Measurements from ENCODE around the gene COPG1.
A peak's percentile ranks its signal among the peaks of the same experiment; 100 is the strongest.

Gene COPG1

DNA sequence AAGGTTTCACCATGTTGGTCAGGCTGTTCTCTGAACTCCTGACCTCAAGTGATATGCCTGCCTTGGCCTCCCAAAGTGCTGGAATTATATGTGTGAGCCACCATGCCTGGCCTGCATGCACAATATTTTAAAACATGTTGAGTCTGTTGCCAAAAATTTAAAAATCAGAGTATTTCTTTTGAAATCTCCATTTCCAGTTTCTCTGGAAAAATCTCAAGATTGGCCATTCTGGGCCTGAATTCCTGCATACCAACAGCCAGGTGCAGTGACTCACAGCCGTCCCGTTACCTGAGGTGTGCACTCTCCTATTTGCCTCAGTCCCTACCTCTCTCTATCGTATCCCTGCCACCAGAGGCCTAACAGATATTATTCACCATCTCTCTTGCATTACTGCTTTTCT, 15.0 kb upstream of the COPG1 start:
- peak overlapping the region; percentile 45 to 52 for H3K4me3 ChIP-seq (ENCODE audit: low read depth in 1 of 2, low read length in 1 of 2)
- TF ChIP-seq, protein P1, sequence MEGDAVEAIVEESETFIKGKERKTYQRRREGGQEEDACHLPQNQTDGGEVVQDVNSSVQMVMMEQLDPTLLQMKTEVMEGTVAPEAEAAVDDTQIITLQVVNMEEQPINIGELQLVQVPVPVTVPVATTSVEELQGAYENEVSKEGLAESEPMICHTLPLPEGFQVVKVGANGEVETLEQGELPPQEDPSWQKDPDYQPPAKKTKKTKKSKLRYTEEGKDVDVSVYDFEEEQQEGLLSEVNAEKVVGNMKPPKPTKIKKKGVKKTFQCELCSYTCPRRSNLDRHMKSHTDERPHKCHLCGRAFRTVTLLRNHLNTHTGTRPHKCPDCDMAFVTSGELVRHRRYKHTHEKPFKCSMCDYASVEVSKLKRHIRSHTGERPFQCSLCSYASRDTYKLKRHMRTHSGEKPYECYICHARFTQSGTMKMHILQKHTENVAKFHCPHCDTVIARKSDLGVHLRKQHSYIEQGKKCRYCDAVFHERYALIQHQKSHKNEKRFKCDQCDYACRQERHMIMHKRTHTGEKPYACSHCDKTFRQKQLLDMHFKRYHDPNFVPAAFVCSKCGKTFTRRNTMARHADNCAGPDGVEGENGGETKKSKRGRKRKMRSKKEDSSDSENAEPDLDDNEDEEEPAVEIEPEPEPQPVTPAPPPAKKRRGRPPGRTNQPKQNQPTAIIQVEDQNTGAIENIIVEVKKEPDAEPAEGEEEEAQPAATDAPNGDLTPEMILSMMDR (IDR thresholded peaks at IDR 0.05), result no peak
- H3K4me1 ChIP-seq (ENCODE audit: control insufficient read depth in 1 of 2, insufficient read depth in 1 of 2, low read depth in 1 of 2, low read length in 1 of 2), result peaks cover 80 to 95% of the 10 kb centered on the region in 2 experiments
- H3K9me3 ChIP-seq, result no peaks in the 10 kb centered on the region
- H3K27ac ChIP-seq, result peak overlapping the region; percentile 98
- H3K36me3 ChIP-seq, result peaks cover 29% of the 10 kb centered on the region
- no peaks in the 10 kb centered on the region for H3K27me3 ChIP-seq

DNA sequence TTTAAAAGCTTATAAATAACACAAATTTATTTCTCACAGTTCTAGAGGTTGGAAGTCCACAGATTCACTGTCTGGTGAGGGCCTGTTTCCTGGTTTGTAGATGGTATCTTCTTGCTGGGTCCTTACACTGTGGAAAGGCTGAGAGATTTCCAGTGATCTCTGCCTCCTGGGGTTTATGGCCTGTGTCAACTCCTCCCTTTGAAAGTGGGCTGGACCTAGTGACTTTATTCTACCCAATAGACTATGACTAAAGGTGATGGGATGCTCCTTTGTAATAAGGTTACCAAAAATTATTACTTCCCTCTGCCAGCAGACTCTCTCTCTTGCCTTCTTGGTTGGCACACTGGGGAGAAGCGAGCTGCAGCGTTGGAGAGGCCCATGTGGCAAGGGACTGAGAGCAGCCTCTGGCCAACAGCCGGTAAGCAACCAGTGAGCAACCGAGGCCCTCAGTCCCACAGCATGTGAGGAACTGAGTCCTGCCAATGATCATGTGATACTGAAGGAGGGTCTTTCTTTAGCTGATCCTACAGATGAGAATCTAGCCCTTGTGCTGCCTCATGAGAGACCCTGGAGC, 14.0 kb upstream of the COPG1 start:
- peak overlapping the region; percentile 98 for H3K27ac ChIP-seq

DNA sequence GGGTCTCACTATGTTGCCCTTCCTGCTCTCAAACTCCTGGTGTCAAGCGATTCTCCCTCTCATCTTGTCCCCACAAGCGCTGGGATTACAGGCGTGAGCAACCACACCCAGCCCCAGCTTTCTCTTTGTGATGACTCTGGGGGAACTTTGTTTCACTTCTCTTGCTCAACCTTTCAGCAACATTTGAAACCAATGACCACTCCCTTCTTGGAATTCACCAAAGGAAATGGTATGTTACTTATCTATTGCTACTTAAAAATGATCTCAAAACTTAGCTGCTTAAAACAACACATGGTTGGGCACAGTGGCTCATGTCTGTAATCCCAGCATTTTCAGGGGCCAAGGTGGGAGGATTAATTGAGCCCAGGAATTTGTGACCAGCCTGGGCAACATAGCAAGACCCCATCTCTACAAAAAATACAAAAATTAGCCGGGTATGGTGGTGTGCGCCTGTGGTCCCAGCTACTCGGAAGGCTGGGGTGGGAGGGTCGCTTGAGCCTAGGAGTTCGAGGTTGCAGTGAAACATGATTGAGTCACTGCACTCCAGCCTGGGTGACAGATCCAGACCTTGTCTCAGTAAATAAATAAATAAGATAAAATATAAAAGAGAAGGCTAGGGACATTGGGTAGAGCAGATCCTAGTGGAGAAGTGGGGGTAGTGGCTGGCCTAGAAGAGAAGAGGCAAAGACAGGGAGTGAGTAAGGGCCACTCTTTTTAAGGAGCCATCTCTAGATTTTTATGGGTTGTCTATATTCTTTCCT, 10.3 kb upstream of the COPG1 start:
- Histone ChIP-seq H3K27ac (peak overlapping the region; percentile 98), H3K4me1 (ENCODE audit: control insufficient read depth in 1 of 2, insufficient read depth in 1 of 2, low read depth in 1 of 2, low read length in 1 of 2) (peaks cover 62 to 68% of the 10 kb centered on the region in 2 experiments), H3K27me3 (no peaks in the 10 kb centered on the region), H3K36me3 (peaks cover 42% of the 10 kb centered on the region), H3K9me3 (no peaks in the 10 kb centered on the region), H3K4me3 (ENCODE audit: low read depth in 1 of 2, low read length in 1 of 2) (peak overlapping the region; percentile 44 to 54)
- TF ChIP-seq, protein P1 (IDR thresholded peaks at IDR 0.05), result no peak

More for the DNA sequence above, 14.0 kb upstream of the COPG1 start:
- H3K4me3 ChIP-seq (ENCODE audit: low read depth in 1 of 2, low read length in 1 of 2), result peak overlapping the region; percentile 45 to 52
- TF ChIP-seq, protein P1 (IDR thresholded peaks at IDR 0.05), result no peak
- H3K27me3 ChIP-seq, result no peaks in the 10 kb centered on the region
- no peaks in the 10 kb centered on the region for H3K9me3 ChIP-seq
- peaks cover 35% of the 10 kb centered on the region for H3K36me3 ChIP-seq
- peaks cover 84 to 95% of the 10 kb centered on the region in 2 experiments for H3K4me1 ChIP-seq (ENCODE audit: control insufficient read depth in 1 of 2, insufficient read depth in 1 of 2, low read depth in 1 of 2, low read length in 1 of 2)

DNA sequence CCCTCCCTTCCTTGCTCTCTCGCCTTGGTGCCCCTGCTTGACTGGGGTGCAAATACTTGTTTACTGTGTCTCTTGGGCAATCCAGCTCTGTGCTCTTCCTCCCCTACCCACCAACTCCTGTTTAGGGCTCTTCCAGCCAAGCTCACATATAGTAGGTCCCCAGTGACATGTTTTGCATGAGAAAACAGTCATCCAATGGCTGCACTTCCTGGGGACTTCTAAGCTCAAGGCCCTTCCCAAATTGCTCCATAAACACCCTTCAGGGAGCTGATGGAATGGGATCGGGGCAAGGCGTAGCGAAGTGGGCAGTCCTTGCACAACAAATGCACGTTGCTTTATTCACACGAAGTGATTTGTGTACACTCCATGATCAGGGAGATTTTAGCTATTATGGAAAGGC, 9.4 kb upstream of the COPG1 start:
- H3K9me3 ChIP-seq, result no peaks in the 10 kb centered on the region
- TF ChIP-seq, protein P1 (IDR thresholded peaks at IDR 0.05), result no peak
- H3K27me3 ChIP-seq, result no peaks in the 10 kb centered on the region
- H3K36me3 ChIP-seq, result peaks cover 42% of the 10 kb centered on the region
- peak overlapping the region; percentile 98 for H3K27ac ChIP-seq
- H3K4me1 ChIP-seq (ENCODE audit: control insufficient read depth in 1 of 2, insufficient read depth in 1 of 2, low read depth in 1 of 2, low read length in 1 of 2), result peaks cover 53 to 60% of the 10 kb centered on the region in 2 experiments
- H3K4me3 ChIP-seq (ENCODE audit: low read depth in 1 of 2, low read length in 1 of 2), result peak overlapping the region; percentile 44 to 54

DNA sequence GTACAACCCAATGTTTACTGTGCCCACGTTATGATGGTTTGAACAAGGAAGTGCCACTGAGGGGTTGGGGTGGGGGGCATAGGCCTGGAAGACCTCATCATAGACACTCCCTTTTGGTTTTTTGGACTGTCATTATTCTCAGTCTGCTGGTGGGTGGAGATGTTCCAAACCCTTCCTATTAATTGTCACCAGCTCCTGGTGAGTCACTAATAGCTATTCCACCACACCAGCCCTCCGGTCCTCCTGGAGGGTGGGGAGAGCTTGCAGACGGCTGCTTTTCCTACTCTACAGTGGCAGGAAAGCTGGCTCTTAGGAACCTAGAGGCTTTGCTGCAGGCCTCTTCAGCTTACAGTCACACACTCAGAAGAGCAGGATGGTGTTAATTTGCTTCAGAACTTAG, 9.0 kb upstream of the COPG1 start:
- Histone ChIP-seq H3K36me3 (peaks cover 42% of the 10 kb centered on the region), H3K27ac (peak overlapping the region; percentile 98), H3K4me3 (ENCODE audit: low read depth in 1 of 2, low read length in 1 of 2) (peak overlapping the region in 1 of 2 experiments; percentile 54), H3K4me1 (ENCODE audit: control insufficient read depth in 1 of 2, insufficient read depth in 1 of 2, low read depth in 1 of 2, low read length in 1 of 2) (peaks cover 52 to 60% of the 10 kb centered on the region in 2 experiments), H3K9me3 (no peaks in the 10 kb centered on the region), H3K27me3 (no peaks in the 10 kb centered on the region)
- TF ChIP-seq, protein P1 (IDR thresholded peaks at IDR 0.05), result no peak
